GM21786 (cell line): ENCODE results near the gene IFNLR1.

Experiments used
- ATAC-seq: cut with Tn5 transposase; IDR thresholded peaks from one replicate; pipeline ENCODE4 v1.9.1; 2021; ENCODE audit not compliant: unreplicated experiment

IFNLR1 gene

GRCh38 chr1:24179251-24179840 lies 7.7 kb downstream of the IFNLR1 start:
- no peak for ATAC-seq

GRCh38 chr1:24178407-24178806 lies 8.7 kb downstream of the IFNLR1 start:
- ATAC-seq, result no peak

- no peak for ATAC-seq
These were observed 9.9 kb downstream of the IFNLR1 start for GRCh38 chr1:24177161-24177560.

GRCh38 chr1:24175033-24175755 lies 11.9 kb downstream of the IFNLR1 start:
- ATAC-seq, result no peak

GRCh38 chr1:24173638-24174575 lies 13.2 kb downstream of the IFNLR1 start:
- no peak for ATAC-seq

- ATAC-seq, result no peak
These were observed 14.5 kb downstream of the IFNLR1 start for GRCh38 chr1:24172598-24172997.

GRCh38 chr1:24169286-24169685 lies 17.8 kb downstream of the IFNLR1 start:
- no peak for ATAC-seq

GRCh38 chr1:24168245-24168644 lies 18.8 kb downstream of the IFNLR1 start:
- ATAC-seq, result no peak

- no peak for ATAC-seq
These were observed 20.1 kb downstream of the IFNLR1 start for GRCh38 chr1:24167008-24167407.

- no peak for ATAC-seq
These were observed 21.6 kb downstream of the IFNLR1 start for GRCh38 chr1:24165500-24165899.

GRCh38 chr1:24164004-24164403 lies 23.1 kb downstream of the IFNLR1 start:
- no peak for ATAC-seq

- ATAC-seq, result no peak
These were observed 24.9 kb downstream of the IFNLR1 start for GRCh38 chr1:24162201-24162600.

GRCh38 chr1:24161270-24161669 lies 25.8 kb downstream of the IFNLR1 start:
- ATAC-seq, result no peak

GRCh38 chr1:24159366-24159765 lies 27.7 kb downstream of the IFNLR1 start:
- ATAC-seq, result no peak

- ATAC-seq, result no peak
These were observed 29.1 kb downstream of the IFNLR1 start for GRCh38 chr1:24157918-24158481.

- ATAC-seq, result no peak
These were observed 30.4 kb downstream of the IFNLR1 start for GRCh38 chr1:24156542-24157260.

GRCh38 chr1:24155011-24155782 lies 31.9 kb downstream of the IFNLR1 start:
- no peak for ATAC-seq

- no peak for ATAC-seq
These were observed 32.9 kb downstream of the IFNLR1 start for GRCh38 chr1:24154215-24154614.

- no peak for ATAC-seq
These were observed 34.2 kb downstream of the IFNLR1 start for GRCh38 chr1:24152631-24153494.
